ENCODE measurements around the gene TMEM161A.
"Not testable (repeated sequence)": the region's sequence is repeated elsewhere in the genome, so short reads cannot be mapped to it uniquely, and the experiment has no call there.

The TMEM161A gene

DNA sequence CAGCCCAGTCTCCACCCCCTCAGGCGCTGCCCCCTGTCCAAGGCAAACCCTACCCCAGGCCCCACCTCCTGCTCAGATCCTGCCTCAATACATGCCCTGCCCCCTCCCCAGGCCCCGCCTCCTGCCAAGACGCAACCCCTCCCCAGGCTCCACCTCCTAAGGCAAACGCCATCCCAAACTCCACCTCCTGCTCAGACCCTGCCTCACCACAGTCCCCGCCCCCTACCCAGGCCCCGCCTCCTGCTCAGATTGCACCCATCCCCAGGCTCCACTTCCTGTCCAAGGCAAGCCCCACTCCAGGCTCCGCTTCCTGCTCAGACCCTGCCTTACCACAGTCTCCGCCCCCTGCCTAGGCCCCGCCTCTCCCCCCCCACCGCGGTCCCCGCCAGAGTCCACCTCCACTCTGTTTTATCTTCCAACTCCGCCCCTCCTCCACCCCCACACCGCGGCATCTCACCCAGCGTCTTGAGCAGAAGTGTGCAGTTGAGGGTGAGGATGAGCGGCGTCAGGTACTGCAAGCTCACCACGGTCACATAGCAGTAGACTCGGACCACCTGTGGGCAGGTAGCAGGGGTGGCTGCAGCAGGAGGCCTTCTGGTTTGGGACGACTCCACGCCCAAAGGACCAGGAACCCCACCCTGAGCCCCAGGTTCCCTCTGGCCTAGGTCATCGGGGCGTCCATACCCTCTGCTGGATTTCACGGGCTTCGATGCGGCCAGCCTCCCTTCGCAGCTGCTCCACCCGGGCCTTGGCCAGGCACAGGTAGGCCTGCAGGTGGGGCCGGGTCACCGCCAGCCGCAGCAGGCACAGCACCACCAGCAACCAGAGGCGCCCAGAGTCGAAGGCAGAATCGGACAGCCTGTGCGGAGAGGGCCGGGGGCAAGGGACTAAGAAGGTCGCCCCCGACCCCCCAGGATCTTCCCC lies 17.7 kb downstream of the TMEM161A start:
- no peak for DNase-seq

DNA sequence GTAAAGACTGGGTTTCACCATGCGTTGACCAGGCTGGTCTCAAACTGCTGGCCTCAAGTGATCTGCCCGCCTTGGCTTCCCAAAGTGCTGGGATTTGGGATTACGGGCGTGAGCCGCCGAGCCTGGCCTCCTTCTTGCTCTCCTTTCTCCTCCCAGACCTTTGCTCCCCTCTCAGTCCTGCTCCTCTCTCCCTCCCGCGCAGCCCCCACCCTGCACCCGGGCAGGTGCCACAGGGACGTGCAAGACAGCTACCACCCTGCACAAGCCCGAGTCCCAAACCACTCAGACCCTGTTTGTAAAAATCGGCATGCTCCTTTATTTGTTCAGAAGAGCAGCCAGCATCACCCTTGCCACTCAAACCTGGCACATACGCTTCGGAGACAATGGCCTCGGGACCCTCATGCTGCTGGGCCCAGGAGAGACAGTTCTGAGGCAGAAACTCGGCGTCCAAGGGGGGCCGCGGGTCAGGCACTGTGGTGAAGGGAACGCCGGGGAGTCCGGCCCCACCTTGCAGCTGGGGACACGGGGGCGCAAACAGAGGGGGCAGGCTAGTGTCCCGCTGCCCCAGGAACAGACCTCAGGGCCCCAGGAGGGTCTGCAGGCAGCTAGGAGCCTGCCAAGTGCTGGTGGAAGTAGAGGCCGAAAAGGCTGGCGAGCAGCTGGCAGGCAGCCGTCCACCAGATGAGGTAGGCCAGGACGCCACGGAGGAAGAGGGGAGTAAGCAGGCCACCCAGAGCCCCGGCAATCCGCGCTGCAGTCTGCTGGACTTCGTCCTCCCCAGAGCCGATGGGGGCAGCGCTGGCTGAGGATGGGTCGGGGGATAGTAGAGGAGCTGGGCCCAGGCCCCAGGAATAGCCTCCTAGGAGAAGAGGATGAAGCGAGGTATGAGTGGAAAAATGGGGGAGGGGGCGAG lies 18.7 kb downstream of the TMEM161A start:
- no peak for DNase-seq

DNA sequence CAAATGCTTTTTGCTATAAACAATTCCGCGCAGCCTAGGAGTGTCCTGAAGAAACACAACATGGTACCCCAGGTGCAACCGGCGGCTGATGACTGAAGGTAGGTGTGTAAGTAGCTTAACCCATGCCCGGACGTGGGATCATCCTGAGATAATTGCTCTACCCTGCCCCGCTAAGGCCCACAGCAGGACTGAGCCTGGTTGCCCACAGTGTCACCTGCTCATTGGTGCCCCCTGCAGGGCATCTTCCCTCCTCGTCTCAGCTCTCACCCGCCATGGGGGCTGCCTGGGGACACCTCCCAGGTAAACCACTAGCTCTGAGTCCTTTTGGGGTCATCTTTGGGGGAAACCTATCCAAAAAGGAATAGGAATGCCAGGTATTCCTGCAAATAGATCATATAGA lies 22.3 kb downstream of the TMEM161A start:
- DNase-seq = peak; percentile 16 to 42

DNA sequence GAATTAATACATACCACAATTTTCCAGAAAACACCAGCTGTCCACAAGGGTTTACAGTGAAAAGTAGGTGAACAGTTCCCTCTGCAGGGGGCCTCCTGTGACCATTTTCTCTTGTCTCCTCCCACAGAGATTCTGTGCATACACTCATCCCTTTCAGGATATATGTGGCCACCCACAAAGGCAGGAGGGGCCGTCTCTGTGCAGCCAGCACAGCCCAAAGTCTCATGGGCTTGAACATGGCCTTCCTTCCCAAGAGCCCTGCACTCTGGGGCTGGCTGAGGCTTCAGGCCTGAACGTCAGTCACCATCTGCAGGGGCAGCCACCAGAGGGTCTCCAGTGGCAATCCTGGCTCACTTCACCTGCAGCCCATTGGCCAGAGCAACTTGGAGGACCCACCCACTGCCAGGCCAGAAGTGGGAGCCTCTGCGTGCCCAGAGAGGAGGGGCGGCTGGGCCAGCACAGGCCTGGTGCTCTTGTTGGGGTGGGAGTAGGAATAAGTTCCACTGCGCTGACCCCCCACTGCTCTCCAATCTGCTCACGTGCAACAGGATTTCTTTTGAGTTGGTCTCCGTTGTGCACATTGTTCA lies 25.1 kb downstream of the TMEM161A start:
- DNase-seq = no peak

DNA sequence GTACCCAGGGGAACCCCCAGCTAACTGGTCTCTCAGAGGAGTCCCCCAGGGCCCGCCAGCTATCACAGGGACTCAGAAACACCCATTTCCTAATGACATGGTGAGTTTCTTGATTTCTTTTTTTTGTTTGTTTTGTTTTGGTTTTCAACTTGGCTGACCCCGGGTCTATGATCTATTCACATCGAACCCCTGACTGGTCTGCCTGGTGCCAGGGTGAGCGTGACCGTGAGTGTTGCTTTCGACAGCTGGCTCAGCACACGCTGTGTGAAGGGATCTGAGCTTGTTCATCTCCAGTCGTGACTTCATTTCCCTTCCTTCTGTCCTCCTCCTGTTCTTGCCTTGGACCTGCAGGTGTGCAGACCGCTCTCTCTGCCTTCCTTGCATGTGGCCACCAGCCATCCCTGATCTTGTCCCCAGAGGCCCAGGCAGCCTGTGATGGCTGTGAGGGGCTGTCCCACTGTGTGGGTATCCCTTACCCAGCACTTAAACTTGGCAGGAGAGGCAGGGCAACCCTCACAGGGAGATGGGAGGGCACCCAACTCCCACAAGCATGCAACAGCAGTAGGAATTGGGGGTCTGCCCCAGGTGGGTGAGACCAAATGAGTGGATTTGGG lies 26.2 kb downstream of the TMEM161A start:
- DNase-seq = no peak

DNA sequence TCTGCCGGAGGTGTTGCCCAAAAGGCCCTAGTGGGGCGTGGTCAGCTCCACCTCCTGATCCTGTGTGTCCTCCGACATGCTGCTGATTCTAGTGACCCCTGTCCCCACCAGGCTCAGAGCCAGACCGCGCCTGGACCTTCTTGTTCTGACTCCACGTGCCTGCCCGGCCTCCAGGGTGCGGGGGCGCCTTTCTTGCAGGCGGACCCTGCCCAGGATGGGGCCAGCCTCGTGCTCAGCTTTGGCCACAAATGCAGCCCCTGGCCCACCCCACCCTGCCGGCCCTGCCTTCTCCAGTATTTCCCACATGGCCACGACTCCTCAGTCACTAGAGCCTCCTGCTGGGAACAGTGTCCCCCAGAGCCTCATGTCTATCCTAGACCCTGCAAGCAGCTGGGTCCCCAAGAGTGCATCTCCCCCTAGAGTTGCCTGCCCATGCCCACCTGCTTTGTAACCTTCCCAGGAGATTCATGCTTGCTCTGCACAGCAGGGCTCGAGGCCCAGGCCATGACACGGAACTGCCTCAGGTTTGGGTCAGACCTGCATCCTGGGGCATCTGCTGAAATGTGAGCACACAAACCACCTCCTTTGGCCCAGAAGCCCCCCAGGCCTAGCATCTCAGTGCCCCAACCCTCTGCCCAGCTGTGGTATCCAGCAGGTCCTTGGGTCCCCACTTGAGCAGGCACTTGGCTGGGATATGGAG lies 27.0 kb downstream of the TMEM161A start:
- no peak for DNase-seq

DNA sequence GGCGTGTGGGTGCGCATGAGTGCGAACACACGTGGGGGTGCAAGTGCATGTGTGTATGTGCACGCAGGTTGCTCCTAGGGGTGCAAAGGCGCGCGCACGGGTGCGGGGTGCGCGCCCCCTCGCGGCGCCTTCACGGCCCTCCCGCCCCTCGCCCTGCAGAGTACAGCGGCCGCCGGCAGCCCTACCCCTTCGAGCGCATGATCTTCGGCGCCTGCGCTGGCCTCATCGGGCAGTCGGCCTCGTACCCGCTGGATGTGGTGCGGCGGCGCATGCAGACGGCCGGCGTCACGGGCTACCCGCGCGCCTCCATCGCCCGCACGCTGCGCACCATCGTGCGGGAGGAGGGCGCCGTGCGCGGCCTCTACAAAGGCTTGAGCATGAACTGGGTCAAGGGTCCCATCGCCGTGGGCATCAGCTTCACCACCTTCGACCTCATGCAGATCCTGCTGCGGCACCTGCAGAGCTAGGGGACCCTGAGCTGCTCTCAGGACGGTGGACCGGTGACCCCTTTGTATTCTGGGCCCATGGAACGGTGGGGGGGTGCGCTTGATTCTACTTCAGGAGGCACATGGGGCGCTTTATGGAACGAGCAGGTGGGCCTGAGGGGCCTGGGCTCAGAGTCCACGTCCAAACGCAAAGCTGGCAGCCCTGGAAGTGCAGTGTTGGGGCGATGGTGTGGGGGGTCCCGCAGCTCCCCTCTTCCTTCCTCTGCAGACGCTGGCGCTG lies 27.7 kb downstream of the TMEM161A start:
- no peak for DNase-seq

DNA sequence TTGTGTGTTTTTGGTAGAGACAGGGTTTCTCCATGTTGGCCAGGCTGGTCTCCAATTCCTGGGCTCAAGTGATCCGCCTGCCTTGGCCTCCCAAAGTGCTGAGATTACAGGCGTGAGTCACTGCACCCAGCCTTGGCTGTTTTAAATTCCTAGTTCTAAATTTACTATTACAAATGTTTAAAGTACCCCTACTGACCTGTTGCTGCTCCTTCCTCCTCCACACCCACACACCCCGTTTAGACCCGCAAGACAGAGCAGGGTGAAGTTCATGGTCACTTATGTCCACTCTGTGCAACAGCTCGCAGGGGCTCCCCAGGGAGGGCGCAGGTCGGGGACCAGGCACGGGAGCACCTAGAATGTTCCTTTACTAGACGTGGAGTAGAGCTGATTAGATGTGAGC lies 28.7 kb downstream of the TMEM161A start:
- DNase-seq = no peak

DNA sequence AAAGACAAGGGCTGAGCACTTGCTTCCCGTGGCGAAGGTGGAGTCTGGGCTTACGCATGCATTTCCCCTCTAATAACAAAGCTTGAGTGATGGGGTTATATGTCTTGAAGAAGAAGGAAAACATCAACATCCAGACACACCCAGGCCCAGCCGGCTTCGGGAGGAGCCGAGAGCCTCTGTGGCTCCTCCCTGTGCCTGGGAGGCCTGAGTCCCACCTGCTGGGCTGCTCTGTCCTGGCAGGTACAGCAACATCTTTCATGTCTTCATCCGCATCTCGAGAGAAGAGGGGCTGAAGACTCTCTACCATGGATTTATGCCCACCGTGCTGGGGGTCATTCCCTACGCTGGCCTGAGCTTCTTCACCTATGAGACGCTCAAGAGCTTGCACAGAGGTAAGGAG lies 30.6 kb downstream of the TMEM161A start:
- DNase-seq = no peak

DNA sequence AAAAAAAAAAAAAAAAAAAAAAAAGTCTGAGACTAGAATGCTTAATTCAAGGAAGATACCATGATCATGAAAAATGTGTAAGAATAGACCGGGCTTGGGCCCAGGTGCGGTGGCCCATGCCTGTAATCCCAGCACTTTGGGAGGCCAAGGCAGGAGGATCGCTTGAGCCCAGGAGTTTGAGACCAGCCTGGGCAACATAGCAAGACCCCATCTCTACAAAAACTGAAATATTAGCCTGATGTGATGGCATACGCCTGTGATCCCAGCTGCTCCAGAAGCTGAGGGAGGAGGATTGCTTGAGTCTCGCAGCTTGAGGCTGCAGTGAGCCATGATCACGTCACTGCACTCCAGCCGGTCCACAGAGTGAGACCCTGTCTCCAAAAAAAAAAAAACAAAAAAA lies 31.3 kb downstream of the TMEM161A start:
- DNase-seq = not testable (repeated sequence)

DNA sequence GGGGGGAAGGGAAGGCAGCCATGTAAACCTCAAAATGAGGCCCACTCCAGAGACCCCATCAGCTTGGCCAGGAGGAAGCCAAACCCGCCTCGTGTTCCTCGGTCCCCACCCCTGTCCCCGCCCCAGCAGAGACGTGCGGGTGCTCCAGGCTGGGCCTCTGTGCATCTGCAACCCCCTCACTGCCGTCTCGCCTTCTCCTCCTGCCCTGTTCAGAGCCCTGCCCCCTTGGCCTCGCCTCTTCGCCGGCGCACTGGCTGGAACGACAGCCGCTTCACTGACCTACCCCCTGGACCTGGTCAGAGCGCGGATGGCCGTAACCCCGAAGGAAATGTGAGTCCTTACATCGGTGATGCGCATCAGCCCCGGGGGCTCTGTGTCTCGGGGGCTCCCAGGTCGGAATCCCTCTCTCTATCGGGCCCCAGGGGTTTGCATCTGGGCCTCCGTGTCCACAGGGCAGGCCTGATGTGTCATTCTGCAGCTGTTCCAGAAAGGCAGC lies 32.2 kb downstream of the TMEM161A start:
- peak in 1 of 2 experiments; percentile 48 for DNase-seq

DNA sequence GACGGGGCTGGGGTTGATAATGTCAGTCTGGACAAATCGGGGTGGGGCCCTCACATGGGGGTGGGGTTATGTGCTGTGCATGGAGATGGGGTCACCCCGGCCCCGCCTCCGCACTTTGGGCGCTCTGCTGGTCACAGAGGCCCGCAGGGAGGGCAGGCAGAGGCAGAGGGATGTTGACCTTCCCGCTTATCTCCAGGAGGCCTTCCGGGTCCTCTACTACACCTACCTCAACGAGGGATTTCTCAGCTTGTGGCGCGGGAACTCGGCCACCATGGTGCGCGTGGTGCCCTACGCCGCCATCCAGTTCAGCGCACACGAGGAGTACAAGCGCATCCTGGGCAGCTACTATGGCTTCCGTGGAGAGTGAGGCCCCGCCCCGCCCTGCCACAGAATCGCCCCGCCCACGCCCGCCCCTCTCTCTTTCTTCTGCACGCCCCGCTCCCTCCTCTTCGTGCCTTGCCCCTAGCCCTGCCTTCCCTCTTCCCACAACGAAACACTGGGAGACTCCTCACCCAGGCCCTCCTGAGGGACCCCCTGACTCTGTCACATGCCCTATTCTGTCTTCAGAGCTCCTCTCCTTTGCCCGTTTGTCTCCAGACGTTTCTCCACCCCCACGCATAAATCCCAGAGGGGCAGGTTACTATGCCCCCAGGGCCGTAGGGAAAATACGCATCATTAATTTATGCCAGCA lies 32.8 kb downstream of the TMEM161A start:
- DNase-seq = peak; percentile 65 to 86

DNA sequence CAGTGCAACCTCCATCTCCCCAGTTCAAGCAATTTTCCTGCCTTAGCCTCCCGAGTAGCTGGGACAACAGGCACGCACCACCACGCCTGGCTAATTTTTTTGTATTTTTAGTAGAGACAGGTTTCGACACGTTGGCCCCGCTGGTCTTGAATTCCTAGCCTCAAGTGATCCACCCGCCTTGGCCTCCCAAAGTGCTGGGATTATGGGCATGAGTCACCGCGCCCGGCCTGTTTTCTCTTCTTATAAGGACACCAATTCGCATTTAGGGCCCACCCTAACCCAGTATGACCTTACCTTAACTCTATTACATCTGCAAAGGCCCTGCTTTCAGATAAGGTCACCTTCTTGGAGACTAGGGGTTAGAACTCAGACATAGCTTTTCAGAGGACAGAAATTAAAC lies 35.1 kb downstream of the TMEM161A start:
- no peak for DNase-seq

DNA sequence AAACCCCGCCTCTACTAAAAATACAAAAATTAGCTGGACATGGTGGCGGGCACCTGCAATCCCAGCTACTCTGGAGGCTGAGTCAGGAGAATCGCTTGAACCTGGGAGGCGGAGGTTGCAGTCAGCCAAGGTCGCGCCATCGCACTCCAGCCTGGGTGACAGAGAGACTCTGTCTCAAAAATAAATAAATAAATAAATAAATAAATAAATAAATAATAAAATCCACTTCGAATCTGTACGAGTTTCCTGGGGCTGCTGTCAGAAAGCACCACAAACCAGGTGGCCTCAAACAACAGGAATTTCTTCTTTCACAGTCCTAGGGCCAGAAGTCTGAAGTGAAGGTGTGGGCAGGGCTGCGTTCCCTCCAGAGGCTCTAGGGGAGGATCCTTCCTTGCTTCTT lies 35.7 kb downstream of the TMEM161A start:
- not testable (repeated sequence) for DNase-seq

DNA sequence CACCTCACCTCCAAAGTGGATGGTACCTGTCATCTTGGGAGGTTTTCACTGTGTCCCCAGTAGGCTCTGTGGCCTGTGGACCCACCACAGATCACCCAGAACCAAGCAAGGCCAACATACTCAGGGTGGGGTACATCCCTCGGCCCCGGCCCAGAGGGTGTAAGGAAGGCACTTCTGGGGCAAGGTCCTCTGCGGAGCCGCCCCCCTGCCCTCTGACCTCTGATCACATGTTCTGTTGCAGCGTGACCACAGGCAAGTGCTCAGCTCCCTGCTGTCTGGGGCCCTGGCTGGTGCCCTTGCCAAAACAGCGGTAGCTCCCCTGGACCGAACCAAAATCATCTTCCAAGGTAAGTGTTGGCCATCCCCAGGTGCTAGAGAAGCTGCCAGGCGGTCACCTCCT lies 36.7 kb downstream of the TMEM161A start:
- DNase-seq = no peak

DNA sequence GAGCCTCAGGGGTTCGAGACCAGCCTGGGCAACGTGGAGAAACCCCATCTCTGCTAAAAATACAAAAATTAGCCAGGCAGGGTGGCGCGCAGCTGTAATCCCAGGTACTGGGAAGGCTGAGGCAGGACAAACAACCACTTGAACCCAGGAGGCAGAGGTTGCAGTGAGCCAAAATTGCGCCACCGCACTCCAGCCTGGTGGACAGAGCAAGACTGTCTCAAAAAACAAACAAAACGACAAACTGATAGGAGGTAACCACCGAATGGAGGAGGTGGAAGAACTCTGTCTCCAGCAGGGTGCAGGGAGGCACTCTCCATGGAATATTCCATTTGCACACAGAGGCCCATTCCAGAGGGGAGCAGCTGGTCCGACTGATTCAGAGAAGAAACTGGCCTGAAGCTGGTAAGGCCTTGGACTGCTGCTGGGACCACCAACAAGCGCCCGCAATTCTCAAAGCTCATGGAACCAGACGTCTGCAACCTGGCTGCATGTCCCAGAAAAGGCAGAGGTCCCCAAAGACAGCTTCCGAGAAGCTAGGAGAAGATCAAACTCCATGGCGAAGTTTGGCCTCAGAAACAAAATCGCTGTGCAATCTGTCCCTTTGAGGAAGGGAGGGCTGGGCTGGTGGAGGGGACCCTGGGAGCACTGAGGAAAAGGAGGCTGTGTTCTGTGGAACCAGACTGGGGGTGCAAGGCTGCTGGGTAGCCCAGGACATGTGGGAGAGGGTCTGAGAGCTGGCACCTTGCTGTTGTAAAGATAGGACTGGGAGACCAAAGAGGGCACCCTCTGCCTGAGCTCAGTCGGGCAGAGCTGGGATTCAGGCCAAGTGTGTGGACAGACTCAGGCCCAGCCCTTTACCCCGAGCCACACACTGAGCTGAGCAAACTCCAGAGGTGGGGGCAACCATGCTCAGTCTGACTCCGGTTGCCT lies 39.3 kb downstream of the TMEM161A start:
- DNase-seq = no peak

DNA sequence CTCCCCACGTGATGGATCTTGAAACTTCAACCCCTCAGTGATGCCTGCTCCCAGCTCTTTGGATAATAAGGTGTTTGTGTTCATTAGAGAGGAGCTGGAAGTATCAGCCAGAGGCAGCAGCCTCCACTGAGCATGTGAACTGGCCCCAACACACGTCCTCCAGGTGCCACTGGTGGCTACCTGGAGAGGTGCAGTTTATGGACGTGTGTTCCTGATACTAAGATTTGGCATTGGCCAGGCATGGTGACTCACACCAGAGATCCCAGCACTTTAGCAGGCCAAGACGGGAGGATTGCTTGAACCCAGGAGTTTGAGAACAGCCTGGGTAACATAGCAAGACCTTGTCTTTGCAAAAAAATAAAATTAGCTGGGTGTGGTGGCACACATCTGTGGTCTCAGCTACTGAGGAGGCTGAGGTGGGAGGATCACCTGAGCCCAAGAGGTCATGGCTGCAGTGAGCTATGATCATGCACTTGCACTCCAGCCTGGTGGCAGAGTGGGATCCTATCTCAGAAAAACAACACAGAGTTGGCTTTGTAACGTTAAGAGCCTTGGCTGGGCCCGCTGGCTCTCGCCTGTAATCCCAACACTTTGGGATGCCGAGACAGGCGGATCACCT lies 40.1 kb downstream of the TMEM161A start:
- no peak for DNase-seq

DNA sequence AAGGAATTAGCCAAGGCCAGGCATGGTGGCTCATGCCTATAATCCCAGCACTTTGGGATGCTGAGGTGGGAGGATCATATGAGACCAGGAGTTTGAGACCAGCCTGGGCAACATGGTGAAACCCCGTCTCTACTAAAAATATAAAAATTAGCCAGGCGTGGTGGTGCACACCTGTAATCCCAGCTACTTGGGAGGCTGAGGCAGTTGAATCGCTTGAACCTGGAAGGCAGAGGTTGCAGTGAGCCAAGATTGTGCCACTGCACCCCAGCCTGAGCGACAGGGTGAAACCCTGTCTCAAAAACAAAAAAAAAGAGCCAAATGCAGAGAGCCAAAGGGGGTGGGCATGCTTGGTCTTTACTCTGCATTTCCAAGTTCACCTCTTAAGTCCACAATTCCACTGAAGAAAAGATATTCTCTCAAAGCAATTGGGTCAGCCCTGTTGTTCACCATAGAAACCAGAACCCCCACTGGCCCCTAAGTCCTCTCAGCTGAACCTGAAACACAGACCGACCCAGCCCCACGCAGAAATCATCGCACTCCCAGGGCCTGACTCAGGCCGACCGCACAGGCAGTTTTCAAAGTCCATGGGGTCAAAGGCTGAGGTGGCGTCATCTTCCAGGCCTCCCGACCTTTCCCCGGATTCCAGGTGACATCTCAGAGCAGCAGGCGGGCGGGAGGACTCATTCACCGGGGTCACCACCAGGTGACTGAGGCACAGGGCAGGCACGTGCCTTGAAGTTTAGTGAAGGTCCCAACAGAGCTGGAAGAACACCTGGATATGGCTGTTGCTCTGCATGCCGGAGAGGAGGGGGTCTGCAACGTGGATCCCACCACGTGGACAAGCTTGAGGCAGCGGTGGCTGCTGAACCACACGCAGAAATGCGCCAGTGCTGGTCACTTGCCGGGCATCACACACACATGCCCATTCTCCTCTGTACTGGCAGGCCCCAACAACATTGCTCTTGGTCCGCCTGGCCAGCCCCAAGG lies 41.3 kb downstream of the TMEM161A start:
- no peak for DNase-seq

All from SHP77 (cell line).